Right hindlimb (tissue), 1 donor: ENCODE results near the gene GJA9.
"Not testable (repeated sequence)": the region's sequence is repeated elsewhere in the genome, so short reads cannot be mapped to it uniquely, and the experiment has no call there.

Experiments used
- DNase-seq: peaks from one replicate; pipeline ENCODE4 v3.0.0-alpha.2; 2018

Gene GJA9

GRCh38 chr1:38873027-38873969 lies 8.1 kb downstream of the GJA9 start, which contains the start of gene MYCBP:
MYCBP (minus strand) TSS chr1:38873348; CDS start chr1:38873305, 43 bp downstream.
- DNase-seq, result peak; percentile 98

- peak; percentile 34 for DNase-seq
These were observed 8.9 kb downstream of the GJA9 start for GRCh38 chr1:38872401-38873026.

DNA sequence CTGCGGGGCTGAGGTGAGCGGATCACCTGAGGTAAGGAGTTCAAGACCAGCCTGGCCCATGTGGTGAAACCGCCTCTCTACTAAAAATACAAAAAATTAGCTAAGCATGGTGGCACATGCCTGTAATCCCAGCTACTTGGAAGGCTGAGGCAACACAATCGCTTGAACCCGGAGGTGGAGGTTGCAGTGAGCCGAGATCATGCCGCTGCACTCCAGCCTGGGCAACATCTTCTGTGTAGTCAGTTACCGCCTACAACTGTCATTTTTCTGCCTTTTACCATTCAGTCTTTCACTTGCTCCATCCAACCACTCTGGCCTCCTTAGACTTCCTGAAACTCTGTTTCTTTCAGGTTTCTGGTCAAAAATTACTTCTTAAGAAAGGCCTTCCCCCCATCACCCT lies 10.4 kb downstream of the GJA9 start:
- no peak for DNase-seq

GRCh38 chr1:38867208-38867607 lies 14.2 kb downstream of the GJA9 start:
- DNase-seq, result no peak

DNA sequence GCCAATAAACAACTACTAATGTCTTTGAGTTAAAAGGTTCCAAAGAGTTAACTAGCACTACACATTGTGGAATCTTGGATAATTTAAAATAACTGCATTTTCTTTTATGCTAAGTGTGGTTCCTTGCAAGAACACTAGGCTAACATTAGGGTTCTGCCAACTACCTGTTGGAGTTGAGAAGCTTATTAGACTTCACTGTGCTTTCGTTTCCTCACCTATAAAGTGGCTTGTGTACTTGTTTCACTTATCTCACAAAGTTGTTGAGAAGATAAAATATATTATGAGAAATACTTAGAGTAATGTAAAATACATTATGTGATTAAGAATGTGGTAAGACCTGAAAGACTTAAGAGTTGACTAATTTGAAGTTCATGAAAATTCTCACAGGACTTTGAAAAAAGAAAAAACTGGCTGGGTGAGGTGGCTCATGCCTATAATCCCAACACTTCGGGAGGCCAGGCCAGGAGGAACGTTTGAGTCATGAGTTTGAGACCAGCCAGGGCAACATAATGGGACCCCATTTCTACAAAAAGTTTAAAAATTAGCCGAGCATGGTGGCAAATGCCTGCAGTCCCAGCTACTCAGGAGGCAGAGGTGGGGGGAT lies 16.2 kb downstream of the GJA9 start:
- DNase-seq, result no peak

GRCh38 chr1:38860454-38860795 lies 21.0 kb downstream of the GJA9 start:
- DNase-seq, result no peak

GRCh38 chr1:38859561-38860453 lies 21.6 kb downstream of the GJA9 start, which contains the start of gene RRAGC:
RRAGC (minus strand) TSS chr1:38859772; CDS start chr1:38859646, 126 bp downstream.
- DNase-seq, result peak; percentile 99

DNA sequence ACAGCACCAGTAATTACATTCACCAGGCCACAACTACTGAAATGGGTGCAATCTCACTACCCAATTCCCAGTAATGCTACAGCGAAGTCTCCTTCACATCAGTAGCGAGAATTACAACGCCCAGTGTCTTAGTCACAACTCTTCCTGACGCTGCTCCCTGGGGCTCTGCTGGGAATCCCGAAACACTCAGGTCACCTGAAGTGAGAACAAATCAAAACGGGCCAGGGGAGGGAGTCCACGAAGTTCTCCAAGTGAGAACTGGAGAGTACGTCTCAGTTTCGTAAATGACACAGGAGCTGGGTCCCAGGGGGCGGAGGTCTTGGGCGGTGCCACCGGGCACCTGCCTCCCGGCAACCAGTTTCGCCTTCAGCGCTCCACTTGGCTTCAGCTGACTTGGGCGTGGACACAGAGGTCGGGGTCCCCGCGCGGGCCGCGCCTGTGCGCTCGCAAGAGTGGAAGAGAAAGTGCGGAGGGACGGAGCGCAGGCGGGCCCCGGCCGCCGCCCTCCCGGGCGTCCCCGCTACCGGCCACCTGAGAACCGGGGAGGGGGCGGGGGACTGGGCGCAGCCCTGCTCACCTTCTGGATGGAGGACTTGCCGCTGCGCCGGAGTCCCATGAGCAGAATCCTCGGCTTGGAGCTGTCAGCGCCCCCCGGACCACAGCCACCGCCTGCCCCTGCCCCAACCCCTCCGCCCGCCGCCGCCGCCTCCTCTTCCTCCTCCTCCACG lies 22.4 kb downstream of the GJA9 start:
- DNase-seq, result no peak

DNA sequence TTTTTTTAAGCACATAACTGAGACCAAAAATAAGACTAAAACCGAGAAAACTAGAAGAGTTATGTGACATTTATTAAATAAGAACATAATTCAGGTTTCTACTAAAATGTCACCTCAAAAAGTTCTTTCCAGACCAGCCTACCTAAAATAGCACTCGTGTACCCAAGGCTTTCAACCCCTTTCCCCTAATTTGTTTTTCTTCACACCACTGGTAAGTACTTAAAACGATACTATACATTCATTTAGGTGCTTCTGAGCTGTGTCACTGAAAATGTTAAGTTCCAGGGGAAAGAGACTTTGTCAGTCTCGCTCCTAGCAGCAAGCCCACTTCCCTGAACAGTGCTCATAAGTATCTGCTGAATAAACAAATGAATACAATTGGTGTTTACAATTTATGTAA lies 28.6 kb downstream of the GJA9 start:
- no peak for DNase-seq

DNA sequence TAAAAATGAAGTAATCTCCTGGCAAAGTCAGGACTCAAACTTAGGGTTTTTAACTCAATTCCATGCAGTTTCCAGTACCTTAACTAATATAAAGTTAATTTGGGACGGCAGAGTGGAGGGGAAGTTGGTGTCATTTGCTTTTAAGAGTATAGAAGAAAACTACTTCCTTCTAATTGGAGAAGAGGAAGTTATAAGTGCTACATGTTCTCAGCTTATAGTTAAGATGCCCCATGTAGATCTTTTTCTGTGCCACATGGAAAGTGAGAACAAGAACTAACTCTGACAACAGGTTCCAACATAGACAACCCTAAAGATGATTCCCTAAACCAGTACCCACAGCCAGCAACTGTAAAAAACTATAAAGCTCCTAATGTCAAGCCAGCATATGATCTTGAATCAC lies 33.3 kb downstream of the GJA9 start:
- no peak for DNase-seq

DNA sequence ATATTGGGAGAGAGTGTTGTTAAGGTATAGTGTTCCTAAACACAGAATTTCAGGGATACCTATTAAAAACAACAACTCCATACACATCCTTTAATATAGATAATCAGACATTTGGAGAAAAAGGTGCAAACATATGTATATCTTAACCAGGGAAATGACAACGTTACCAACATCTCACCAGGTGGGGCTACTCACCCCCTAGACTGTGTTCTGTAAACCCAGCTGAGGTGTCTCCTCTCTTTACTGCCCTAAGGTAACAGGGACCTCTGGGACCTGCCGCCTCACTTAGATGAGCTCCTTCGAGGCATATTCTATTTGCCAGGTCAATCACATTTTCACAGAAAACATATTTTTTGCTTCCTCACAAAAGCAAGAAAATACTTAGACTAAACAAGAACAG lies 35.2 kb downstream of the GJA9 start:
- no peak for DNase-seq

- DNase-seq, result not testable (repeated sequence)
These were observed 36.3 kb downstream of the GJA9 start for GRCh38 chr1:38845088-38845487.

- DNase-seq, result no peak
These were observed 41.1 kb downstream of the GJA9 start for GRCh38 chr1:38840281-38840680.

DNA sequence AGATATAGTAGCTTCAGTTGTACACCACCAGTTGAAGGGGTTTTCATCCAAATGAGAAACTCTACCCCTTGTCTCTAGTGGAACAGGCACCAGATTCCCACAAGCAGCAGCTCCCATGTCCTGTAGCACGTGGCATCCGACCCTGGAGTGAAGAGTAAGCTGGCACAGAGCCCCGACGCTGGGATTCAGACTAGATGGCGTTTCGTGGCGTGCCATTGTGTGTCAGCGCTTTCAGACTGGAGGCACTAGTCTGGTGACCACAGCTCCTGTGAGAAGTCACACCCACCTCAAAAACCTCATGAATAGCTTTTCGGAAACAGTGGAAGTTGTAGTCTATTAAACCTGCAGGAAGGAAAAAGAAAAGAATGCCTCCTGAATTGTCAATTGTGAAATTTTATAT lies 42.0 kb downstream of the GJA9 start:
- DNase-seq, result no peak

DNA sequence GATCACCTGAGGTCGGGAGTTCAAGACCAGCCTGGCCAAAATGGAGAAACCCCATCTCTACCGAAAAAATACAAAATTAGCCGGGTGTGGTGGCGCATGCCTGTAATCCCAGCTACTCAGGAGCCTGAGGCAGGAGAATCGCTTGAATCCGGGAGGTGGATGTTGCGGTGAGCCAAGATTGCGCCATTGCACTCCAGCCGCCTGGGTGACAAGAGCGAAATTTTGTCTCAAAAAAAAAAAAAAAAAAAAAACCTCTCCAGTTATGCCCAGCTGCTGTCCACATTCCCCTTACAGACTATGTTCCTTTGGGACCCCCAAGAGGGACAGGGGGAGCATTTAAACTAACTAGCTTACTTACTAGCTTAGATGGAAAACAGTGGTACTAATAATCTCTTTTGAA lies 45.1 kb downstream of the GJA9 start:
- not testable (repeated sequence) for DNase-seq

DNA sequence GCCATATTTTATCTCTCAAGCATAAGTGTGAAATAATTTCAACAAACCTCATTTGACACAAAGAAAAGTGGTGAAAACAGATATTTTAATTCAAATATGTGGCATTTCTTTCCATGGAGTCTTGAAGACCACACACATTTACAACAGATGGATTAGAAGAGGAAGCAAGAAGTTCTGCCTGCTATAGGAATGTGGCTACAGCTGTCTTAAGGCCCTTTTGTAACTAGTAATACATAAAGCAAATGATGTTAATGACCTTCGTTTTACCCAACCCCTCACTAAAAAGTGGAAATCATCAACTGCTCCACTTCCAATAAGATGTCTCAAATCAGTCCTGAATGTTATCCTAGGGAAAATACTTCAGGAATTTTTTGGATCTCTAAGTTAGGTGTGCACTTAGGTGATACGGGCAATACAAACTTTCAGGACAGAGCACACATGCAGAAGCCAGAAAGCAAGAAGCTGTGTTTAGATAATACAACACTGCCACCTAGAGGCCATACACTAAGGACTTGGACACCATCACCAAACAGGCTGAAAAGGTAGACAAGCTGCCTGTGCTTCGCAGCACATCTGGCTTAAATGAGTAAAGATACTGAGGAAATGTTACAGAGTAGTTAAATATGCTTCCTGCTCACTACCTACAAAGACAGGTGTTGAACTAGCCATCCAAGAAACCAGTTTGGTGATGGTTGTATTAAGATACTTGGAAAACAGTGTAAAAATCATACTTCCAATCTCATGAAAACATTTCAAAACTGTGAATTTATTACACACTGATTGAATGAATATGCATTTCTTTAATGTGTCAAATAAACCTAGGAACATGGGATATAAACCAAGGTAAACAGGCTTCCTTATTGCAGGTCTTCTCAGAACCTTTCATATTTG lies 46.2 kb downstream of the GJA9 start:
- peak; percentile 43 for DNase-seq

GRCh38 chr1:38834221-38834782 lies 47.1 kb downstream of the GJA9 start:
- DNase-seq, result no peak

DNA sequence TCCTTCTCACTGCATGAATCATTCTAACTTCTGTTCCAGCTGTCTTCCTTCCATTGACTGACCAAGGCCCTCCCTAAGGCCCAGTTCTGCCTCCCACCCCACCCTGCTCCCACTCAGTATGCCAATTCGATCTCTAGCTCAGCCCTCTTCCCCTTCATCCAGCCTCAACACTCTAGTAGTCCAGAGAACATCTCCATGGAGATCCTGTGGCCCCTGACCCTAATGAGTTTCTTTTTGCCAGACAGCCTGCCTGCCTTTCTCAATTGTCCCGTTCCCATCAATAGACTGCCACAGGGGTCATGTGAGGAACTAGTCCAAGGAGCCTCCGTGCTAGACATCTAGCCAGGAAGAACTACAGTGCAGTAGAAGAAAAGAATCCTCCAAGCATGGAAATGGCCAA lies 48.2 kb downstream of the GJA9 start:
- DNase-seq, result no peak

DNA sequence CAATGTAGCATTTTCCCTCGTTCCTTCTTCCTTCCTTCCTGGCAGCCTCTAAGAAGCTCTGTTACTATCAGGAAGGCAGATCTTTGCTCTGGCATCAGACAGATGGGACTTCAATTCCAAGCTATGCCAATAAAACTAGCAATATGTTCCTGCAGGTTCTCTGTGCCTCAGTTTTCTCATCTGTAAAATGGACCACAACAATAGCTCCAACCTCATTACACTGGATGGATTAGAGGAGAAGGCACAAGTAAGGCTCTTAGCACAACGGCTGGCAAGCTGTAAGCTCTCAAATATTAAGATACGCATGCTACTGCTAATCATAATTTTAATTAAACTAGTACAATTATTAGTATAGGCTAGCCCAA lies 49.0 kb downstream of the GJA9 start:
- DNase-seq, result no peak

GRCh38 chr1:38831731-38832369 lies 49.5 kb downstream of the GJA9 start:
- DNase-seq, result no peak
